DMS53 (cell line): ENCODE data around the gene ZNF212.
A peak's percentile ranks its signal among the peaks of the same experiment; 100 is the strongest.

ENCODE experiments used
- DNase-seq: peaks from one replicate; lab custom pipeline; 2025; lab: John Stamatoyannopoulos, UW

The ZNF212 gene

GRCh38 chr7:149284850-149285585, 45.6 kb downstream of the ZNF212 start:
- DNase-seq, result peak; percentile 100

GRCh38 chr7:149285603-149286002, 46.2 kb downstream of the ZNF212 start:
- DNase-seq, result peak; percentile 69

GRCh38 chr7:149286811-149287400, 47.5 kb downstream of the ZNF212 start:
- DNase-seq, result peak; percentile 35

- no peak for DNase-seq
Measured at GRCh38 chr7:149287622-149288021, 48.2 kb downstream of the ZNF212 start.

- no peak for DNase-seq
Measured at GRCh38 chr7:149289262-149289661, 49.8 kb downstream of the ZNF212 start.

- DNase-seq, result no peak
Measured at GRCh38 chr7:149289856-149290255, 50.4 kb downstream of the ZNF212 start.

- no peak for DNase-seq
Measured at GRCh38 chr7:149291036-149291780, 51.8 kb downstream of the ZNF212 start.

- no peak for DNase-seq
Measured at GRCh38 chr7:149291781-149292461, 52.5 kb downstream of the ZNF212 start.

- DNase-seq, result no peak
Measured at GRCh38 chr7:149292462-149292823, 53.0 kb downstream of the ZNF212 start.

GRCh38 chr7:149293338-149293737, 53.9 kb downstream of the ZNF212 start:
- DNase-seq, result no peak

- no peak for DNase-seq
Measured at GRCh38 chr7:149293946-149294633, 54.6 kb downstream of the ZNF212 start.

GRCh38 chr7:149294634-149295480, 55.4 kb downstream of the ZNF212 start:
- no peak for DNase-seq

GRCh38 chr7:149295481-149295850, 56.0 kb downstream of the ZNF212 start:
- no peak for DNase-seq

GRCh38 chr7:149296368-149296767, 56.9 kb downstream of the ZNF212 start:
- DNase-seq, result no peak

GRCh38 chr7:149297034-149297755, 57.7 kb downstream of the ZNF212 start:
- DNase-seq, result no peak

- no peak for DNase-seq
Measured at GRCh38 chr7:149300620-149301285, 61.3 kb downstream of the ZNF212 start.

- DNase-seq, result no peak
Measured at GRCh38 chr7:149302222-149302621, 62.8 kb downstream of the ZNF212 start.

GRCh38 chr7:149302865-149303264, 63.4 kb downstream of the ZNF212 start:
- DNase-seq, result no peak

GRCh38 chr7:149304006-149304405, 64.6 kb downstream of the ZNF212 start:
- no peak for DNase-seq
